GM19043 (cell line): Measurements from ENCODE around the gene NOA1.
"Not testable (repeated sequence)": the region's sequence is repeated elsewhere in the genome, so short reads cannot be mapped to it uniquely, and the experiment has no call there.

ENCODE experiments used
- ATAC-seq: cut with Tn5 transposase; IDR thresholded peaks from one replicate; pipeline ENCODE4 v1.9.1; 2021; ENCODE audit warnings: low read depth; ENCODE audit not compliant: unreplicated experiment

The NOA1 gene

GRCh38 chr4:56959100-56959499, 18.3 kb downstream of the NOA1 start:
- ATAC-seq, result no peak

GRCh38 chr4:56958111-56958517, 19.3 kb downstream of the NOA1 start:
- no peak for ATAC-seq

GRCh38 chr4:56953680-56954520, 23.5 kb downstream of the NOA1 start:
- no peak for ATAC-seq

GRCh38 chr4:56941403-56941802, 36.0 kb downstream of the NOA1 start:
- ATAC-seq, result no peak

- no peak for ATAC-seq
These were observed 36.4 kb downstream of the NOA1 start for GRCh38 chr4:56940971-56941370.

GRCh38 chr4:56940403-56940802, 37.0 kb downstream of the NOA1 start:
- ATAC-seq, result no peak

GRCh38 chr4:56939826-56940225, 37.6 kb downstream of the NOA1 start:
- not testable (repeated sequence) for ATAC-seq

- ATAC-seq, result no peak
These were observed 40.1 kb downstream of the NOA1 start for GRCh38 chr4:56937262-56937661.

GRCh38 chr4:56931924-56932323, 45.5 kb downstream of the NOA1 start:
- ATAC-seq, result no peak

- ATAC-seq, result no peak
These were observed 46.8 kb downstream of the NOA1 start for GRCh38 chr4:56930638-56931037.

GRCh38 chr4:56927196-56927595, 50.2 kb downstream of the NOA1 start:
- no peak for ATAC-seq

GRCh38 chr4:56914977-56915376, 62.4 kb downstream of the NOA1 start:
- not testable (repeated sequence) for ATAC-seq

GRCh38 chr4:56914336-56914735, 63.1 kb downstream of the NOA1 start:
- ATAC-seq, result no peak
